GM18507 (cell line): Measurements from ENCODE around the gene TMEM236.

Experiments used
- DNase-seq: peaks from one replicate; pipeline ENCODE4 v3.0.0; 2011; ENCODE audit warnings: low read depth; ENCODE audit not compliant: insufficient read length; ENCODE audit errors: extremely low spot score
- FAIRE-seq: peaks from 2 replicates; lab custom pipeline; 2011; peaks lifted over from hg19 to GRCh38; lab: Jason Lieb, UNC

TMEM236 gene

GRCh38 chr10:17808971-17809841 is 57.2 kb downstream of the TMEM236 start, which contains the start of gene MRC1:
MRC1 (plus strand) TSS chr10:17809348; CDS start chr10:17809466, 118 bp downstream.
- no peak for DNase-seq
- no peak for FAIRE-seq

- FAIRE-seq: no peak
- no peak for DNase-seq
Measured at GRCh38 chr10:17811146-17811865, 59.3 kb downstream of the TMEM236 start.

DNA sequence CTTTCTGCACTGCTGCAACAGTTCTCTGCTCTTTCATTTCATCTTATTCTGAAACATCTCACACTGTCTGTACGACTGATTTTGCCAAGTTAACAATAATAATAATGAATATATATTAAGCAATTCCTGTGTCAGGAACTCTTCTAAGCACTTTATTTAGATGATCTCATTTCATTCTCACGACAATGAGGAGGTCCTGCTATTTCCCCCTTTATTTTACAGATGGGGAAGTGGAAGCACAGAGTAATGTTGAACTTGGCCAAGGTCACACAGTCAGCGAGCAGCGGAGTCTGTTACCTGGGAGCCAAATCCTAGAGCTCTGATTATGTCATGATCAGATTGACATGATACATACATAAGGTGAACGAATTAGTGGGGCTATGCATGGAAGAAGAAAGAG is 63.0 kb downstream of the TMEM236 start:
- DNase-seq (no peak), FAIRE-seq (no peak)

DNA sequence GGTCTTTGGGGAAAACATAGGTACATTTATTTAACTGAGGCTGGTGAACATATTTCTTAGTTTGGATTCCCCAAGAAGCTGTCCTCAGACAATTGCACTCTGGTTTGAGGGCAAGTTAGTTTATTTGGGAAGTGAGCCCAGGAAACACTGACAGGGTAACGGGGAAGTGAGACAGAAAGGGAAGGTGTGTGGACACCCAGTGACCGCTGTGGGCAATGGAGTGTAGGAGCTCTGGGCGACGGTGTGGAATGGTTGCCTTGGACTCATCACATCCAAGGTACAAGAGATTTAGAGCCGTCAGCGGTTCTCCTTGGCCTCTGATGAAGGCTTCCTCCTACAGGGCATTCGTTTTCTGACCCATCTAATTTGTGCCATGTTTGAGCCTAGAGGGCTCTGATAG is 64.2 kb downstream of the TMEM236 start:
- no peak for FAIRE-seq
- no peak for DNase-seq

- DNase-seq (no peak), FAIRE-seq (no peak)
Measured at GRCh38 chr10:17817316-17817715, 65.3 kb downstream of the TMEM236 start.

DNA sequence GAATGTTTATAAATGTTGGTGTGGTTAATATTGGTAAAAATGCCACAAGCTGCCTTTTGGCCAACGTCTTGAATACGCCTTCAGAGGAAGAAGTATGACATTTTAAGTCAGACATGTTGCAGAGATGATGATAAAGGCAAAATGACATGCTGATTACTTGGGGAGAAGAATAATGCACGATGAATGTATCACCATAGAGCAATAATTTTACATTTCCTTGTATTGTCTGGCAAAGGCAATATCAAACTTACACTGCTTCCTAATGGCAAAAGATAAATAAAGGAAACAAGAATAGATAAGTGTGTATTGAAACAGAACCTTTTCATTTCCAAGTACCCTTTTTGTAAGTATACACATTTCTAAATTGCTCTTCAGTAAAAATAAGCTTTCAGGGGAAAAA is 65.8 kb downstream of the TMEM236 start:
- FAIRE-seq: no peak
- DNase-seq: no peak

DNA sequence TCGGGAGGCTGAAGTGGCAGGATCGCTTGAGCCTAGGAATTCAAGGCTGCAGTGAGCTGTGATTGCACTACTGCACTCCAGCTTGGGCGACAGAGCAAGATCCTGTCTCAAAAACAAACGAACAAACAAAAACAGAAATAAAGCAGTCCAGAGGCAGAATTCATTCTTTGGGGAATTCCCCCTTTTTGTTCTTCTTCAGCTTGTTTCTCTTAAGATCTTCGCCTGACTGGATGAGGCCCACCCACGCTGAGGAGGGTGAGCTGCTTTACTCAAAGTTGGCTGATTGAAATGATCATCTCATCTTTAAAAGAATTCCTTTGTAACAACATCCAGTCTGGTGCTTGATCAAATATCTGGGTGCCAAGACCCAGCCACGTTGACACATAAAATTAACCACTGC is 67.8 kb downstream of the TMEM236 start:
- no peak for DNase-seq
- no peak for FAIRE-seq

- DNase-seq (no peak), FAIRE-seq (no peak)
Measured at GRCh38 chr10:17820943-17821342, 68.9 kb downstream of the TMEM236 start.

- FAIRE-seq (no peak), DNase-seq (no peak)
Measured at GRCh38 chr10:17821893-17822292, 69.9 kb downstream of the TMEM236 start.

- no peak for DNase-seq
- FAIRE-seq: no peak
Measured at GRCh38 chr10:17831341-17831740, 79.3 kb downstream of the TMEM236 start.

- FAIRE-seq (no peak), DNase-seq (no peak)
Measured at GRCh38 chr10:17831896-17832295, 79.9 kb downstream of the TMEM236 start.

GRCh38 chr10:17833656-17834055 is 81.7 kb downstream of the TMEM236 start:
- DNase-seq (no peak), FAIRE-seq (no peak)

DNA sequence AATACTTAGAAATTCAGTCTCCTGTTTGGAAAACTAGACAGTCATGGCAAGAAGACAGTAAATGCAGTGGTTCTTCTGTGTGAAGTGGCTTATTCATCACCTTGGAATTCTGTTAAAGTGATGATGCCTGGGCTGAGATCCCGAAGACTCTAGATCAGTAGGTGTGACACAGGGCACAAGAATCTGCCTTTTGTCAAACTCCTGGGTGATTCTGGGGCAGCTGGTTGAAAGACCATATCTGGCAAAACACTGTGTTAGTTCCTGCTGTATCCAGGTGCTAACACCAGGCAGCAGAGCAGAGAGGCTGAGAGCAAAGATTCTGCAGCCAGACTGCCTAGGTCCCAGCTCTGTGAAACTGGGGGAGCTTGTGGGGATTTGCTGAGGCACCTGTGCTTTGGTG is 83.7 kb downstream of the TMEM236 start:
- DNase-seq (no peak), FAIRE-seq (no peak)

DNA sequence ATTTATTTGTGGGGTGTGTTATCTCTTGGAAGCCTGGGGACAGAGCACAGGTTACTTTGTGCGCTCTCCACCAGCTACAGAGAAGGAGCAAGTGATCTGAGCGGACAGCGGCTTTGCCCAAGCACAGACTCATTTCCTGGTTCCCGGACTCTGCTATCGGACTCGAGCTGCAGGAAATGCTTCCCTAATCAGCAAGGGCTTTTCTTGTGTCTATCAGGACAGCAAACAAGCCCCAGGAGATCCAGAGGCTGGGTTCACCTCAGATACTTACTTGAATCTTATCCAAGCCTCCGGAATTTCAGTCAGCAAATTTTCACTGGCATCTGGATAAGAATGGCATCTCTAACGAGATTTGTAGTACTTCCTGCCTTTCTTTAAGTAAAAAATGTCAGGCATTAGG is 84.9 kb downstream of the TMEM236 start:
- DNase-seq: no peak

DNA sequence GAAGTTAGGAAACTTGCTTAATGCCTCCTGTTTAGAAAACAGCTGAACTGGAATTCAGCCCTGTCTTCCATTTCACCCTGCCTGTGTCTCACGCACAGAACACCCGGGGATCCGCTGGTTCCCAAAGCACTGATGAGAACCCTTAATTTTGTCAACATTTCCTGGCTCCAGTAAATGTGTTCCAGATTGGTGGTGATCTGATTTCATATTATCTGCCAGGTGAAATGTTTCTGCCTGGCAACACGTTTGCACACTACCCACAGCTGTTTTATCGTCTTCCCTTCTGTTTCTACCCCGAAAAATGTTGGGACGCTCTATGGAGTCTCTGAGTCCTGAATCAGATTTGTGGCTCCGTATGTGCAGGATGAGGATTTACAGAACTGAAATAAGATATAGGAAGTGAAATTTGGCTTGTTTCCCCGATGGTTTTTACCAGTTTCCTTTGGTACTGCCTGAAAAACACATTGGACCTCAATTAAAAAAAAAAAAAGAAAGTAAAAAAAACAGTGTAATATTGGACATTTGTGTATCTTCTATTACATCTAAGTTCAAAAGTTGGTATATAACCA is 86.2 kb downstream of the TMEM236 start:
- FAIRE-seq: no peak
- DNase-seq: no peak

More for the DNA sequence above, 84.9 kb downstream of the TMEM236 start:
- FAIRE-seq: no peak

DNA sequence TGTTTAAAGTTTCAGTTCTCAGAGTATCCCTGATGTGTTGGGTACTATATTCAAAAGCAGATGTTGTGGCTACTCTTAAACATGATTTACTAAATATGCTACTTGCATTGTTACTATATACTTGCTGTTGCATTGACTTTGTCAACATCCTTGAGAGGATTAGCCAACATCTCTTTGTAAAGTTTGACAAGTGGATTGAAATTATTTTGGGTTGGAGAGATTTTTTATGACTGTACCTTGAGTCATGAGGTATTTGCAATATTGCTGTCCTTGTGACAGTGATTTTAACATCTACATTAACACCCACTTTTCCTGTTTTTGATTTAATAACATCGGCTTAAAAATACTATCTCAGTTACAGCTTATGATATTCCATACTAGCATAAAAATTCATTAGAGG is 89.0 kb downstream of the TMEM236 start:
- no peak for FAIRE-seq

GRCh38 chr10:17842641-17843040 is 90.6 kb downstream of the TMEM236 start:
- FAIRE-seq: no peak

More for the DNA sequence above, 89.0 kb downstream of the TMEM236 start:
- DNase-seq: no peak

GRCh38 chr10:17847585-17848296 is 95.7 kb downstream of the TMEM236 start:
- no peak for DNase-seq

More at GRCh38 chr10:17842641-17843040, 90.6 kb downstream of the TMEM236 start:
- no peak for DNase-seq

DNA sequence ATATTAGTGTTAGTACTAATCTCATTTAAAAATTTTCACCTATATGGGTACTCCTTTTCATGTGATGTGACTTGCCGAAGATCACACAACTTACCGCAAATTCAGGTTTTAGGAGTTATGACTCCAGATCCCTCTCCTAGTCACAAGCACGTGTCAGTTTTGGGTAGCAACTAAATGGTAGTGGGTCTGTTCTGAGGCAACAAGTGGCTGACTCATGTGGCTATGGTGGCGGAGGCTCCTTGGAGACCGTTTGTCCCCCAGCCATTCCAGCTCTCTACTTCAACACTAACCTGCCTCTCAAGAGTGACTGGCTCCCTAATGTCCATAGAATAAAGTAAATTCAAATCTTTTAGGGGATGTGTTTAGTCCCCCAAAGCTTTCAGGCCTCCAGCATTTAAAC is 96.6 kb downstream of the TMEM236 start:
- no peak for FAIRE-seq
- DNase-seq: no peak

More at GRCh38 chr10:17847585-17848296, 95.7 kb downstream of the TMEM236 start:
- FAIRE-seq: peak; percentile 54
